ENCODE results near the gene ARV1.
"Not testable (repeated sequence)": the region's sequence is repeated elsewhere in the genome, so short reads cannot be mapped to it uniquely, and the experiment has no call there.

Gene ARV1

DNA sequence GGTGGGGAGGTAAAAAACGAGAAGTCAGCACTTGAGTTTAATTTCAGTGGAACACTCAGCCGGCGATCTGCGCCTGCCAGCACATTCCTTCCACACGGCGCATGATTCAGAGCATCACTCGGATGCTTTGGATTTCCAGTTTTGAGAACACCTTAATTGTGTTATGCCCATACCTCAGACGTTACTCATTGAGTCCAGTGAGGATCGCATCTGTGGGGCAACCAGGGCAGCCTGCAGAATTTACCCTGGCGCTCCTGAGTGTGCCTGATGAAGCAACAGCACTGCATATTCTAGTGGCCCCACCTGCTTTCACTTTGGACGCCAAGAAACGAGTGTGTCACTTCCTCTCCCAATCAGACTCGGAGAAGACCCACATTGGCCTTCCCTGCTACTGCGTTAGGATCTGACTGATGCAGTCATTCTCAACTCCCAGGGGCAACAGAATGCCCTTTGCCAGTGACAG, 41.3 kb downstream of the ARV1 start:
- no peak for DNase-seq

DNA sequence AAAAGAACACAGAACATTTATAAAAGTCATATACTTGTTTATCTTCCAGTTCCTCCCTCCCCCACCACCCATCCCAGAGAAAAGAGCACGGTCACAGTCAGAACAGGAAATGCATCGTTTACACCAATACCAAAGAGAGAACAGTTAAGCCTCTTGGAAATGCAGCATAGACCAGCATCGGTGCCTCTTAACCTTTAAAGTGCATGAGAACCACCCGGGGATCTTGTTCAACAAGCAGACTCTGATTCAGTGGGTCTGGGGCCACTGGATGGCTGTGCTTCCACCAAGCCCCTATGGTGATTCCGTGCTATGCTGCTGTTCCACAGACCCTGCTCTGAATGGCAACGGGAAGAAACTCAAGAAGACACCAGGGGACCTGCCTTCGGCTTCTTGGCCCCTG, 41.9 kb downstream of the ARV1 start:
- no peak for DNase-seq

DNA sequence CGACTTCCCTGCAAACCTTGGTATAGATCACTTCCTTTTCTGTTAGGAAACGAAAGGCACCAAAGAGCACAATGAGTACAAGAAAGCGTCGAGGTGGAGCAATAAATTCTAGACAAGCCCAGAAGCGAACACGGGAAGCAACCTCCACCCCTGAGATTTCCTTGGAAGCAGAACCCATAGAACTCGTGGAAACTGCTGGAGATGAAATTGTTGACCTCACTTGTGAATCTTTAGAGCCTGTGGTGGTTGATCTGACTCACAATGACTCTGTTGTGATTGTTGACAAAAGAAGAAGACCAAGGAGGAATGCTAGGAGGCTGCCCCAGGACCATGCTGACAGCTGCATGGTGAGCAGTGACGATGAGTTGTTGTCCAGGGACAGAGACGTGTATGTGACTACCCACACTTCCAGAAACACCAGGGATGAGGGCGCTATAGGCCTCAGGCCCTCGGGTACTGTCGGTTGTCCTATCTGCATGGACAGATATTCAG, 42.7 kb downstream of the ARV1 start:
- DNase-seq: no peak

DNA sequence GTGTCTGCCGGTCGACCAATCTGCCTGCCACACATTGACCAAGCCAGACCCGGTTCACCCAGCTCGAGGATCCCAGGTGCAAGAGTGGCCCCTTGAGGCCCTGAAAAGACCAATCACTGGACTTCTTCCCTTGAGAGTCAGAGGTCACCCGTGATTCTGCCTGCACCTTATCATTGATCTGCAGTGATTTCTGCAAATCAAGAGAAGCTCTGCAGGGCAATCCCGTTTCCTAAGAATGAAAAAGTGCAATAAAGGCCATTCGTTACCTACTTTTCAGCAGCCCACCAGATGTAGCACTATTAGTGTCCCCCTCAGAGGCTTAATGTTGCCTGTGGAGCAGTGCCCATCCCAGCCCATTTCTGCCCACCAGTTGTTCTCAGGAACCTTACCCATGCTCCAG, 43.6 kb downstream of the ARV1 start:
- DNase-seq: not testable (repeated sequence)

DNA sequence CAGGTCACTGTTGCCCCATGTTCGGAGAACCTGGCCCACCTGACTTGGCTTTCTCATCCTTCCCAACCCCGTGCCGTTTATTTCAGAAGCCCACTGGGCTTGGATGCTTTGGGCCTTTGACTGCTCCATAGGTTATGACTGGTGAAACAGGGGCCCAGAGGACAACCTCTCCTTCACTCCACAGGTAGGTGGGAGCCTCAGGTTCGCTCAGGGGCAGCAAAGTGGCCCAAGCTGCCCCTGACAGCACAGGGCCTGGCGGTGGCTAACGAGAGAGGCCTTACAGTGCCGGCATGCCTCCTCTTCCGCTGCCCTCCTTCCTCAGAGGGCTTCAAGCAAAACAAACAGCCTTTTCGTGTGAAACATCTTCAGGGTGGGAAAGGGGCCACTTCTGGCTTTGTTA, 44.3 kb downstream of the ARV1 start:
- DNase-seq: no peak

DNA sequence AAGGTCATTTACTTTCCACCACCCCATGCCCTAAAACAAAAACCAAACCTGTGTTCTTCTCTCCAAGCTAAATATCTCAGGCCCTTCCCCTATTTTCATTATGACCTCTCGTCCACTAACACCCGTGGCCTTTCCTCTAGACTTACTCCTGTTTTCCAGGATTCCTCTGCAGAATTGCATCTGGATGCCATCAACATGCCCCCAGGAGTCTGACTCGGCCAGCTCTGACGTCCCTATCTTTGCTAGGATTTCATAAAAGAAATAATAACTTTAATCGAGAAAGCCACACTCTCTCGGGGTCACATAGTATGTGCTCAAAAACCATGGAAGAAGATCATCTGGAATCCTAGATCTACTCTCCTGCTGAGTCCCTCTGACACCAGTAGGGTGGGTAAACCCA, 47.7 kb downstream of the ARV1 start:
- no peak for DNase-seq

DNA sequence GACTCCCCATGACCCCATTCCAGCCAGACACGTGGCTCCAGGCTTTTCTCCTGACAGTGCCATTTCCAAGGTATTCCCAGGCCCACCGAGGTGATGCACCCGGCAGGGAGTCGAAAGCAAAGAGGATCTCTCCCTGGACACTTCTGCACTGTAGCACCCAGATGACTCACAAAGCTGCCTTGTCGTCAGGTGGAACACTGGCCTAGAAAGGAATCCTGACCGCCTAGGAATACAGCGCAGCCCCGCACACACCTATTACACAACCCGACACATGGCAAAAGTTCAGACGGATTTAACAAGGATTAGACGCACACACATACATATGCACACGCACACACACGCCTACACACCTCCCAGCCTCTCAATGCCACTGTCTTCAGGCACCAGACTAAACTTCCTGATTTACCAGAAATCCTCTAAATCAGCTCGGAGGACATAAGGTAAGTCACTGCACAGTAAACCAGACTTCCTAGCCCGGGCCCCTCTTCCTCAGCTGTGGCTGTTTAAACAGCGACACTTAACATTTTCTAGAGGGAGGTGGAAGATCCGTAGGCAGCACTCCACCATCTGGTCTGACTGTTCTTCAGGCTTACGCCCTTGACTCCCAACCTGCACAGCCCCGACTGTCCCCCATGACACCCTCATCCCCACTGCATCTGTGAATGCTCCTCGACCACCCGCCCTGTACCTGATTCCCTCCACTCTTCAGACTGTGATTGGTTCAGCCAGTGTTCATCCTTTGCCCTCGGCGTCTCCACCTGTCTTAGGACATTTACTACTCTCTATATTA, 48.4 kb downstream of the ARV1 start:
- DNase-seq: no peak

DNA sequence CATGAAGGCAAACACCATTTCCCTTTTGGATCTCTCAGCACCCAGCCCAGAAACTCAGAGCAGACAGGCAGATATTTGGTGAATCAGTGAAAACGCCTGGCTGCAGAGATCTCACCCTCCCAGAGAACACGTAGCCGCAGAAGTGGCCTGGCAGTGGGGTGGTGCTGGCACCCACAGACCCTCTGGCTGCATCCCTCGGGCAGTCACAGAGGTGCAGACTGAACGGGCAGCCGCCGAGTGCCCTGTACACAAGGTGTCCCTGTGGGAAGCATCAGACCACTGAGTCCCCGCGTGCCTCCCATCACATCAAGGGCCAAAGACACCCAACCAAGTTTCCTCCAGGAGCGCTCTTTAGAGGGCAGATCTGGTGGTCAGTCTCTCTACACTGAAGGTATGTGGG, 49.1 kb downstream of the ARV1 start:
- no peak for DNase-seq

DNA sequence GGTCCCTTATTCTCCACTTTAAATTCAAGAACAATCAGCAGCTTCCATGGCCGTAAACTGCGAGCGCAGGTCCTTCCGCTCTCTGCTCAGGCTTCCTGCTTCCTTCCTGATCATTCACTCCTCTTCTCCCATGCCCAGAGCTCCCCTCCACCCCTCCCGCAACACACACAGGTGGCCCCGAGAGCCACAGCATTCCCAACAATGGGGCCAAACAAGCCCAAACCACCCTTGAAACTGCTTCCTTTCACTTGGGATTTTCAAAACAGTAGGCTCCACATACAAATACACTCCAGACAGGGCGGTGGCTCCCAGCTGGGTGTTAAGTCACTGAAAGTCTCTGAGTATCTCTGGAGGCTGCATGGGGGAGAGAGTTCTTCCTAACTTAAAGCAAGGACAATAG, 49.8 kb downstream of the ARV1 start:
- no peak for DNase-seq

DNA sequence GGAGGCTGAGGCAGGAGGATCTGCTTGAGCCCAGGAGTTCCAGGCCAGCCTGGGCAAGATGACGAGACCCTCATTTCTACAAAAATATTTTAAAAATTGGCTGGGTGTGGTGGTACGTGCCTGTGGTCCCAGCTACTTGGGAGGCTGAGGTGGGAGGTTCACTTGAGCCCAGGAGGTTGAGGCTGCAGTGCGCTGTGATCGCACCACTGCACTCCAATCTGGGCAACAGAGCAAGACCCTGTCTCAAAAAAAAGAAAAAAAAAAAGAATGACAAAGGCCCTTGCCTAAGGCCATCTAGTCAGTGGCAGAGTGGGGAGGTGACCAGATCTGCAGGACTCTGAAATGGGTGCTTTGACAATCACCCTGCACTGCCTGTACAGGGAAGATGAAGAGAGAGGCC, 50.4 kb downstream of the ARV1 start:
- not testable (repeated sequence) for DNase-seq

DNA sequence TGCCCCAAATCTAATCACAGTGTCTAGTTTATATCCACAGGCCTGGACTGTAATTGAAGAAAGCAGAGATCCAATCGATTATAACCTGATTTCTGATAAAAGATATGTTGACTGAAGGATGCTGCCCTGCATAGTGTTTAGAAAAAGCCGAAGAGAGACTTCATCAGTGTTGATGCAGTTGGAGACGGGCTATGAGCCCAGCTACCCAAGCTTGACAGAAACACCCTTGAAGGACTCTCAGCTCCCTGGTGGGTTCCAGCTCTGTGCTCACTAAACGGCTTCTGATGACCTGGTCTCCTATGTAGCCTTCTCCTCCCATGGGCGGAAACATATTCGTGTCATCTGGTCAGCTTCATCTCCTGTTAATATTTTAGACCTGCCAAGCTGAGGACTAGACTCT, 50.9 kb downstream of the ARV1 start:
- no peak for DNase-seq

DNA sequence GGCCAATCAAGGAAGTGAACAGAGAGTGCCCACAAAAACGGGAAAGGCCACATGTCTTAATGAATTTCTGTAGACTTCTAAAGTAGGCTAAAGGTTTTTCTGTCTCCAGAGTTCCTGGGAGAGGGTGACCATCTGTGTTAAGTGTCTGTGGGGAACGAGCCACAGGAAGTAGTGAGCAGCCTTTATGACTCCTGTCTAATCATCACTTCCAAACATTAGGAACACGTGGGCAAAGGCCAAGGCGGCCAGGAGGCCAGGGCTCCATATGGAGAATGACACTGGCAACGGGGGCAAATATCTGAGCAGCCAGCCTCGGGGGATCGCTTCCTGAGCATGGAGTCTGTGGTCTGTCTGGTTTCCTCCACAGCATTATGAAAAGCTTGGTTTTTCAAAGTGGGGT, 54.1 kb downstream of the ARV1 start:
- no peak for DNase-seq

DNA sequence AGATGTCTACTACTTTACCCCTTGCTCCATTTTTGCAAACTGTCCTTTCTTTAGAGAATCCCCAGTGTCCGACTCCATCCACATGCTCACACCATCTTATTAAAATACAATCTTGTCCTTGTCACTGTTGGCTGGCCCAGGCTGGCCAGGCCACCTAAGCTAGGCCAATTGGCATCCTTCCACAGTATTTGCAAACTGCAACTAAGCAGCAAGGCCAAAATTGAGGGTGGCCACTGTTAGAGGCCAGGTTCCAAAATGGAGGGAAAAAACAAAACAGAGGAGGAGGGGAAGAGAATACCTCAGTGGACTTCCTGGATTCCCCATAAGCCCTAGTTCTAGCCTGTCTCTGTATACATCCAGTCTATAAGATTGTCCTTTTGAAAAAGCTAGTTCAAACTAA, 56.9 kb downstream of the ARV1 start:
- no peak for DNase-seq

DNA sequence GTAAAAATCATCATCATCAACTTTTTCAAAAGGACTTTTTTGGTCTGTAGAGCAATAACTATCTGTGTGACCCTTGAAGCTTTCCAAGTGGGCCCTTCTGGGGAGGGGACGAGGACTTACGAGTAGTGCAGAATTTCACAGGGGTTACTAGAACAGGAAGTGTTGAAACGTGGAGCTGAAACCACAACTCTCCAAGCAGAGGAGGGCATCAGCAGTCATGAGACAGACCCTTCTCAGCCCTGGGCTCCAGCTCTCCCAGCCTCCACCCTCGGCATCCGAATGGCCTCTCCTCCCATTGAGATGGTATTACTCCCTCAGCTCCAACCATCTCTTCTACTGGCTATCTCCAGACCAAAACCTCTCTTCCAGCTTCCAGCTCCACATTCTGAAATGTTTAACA, 57.5 kb downstream of the ARV1 start:
- no peak for DNase-seq

DNA sequence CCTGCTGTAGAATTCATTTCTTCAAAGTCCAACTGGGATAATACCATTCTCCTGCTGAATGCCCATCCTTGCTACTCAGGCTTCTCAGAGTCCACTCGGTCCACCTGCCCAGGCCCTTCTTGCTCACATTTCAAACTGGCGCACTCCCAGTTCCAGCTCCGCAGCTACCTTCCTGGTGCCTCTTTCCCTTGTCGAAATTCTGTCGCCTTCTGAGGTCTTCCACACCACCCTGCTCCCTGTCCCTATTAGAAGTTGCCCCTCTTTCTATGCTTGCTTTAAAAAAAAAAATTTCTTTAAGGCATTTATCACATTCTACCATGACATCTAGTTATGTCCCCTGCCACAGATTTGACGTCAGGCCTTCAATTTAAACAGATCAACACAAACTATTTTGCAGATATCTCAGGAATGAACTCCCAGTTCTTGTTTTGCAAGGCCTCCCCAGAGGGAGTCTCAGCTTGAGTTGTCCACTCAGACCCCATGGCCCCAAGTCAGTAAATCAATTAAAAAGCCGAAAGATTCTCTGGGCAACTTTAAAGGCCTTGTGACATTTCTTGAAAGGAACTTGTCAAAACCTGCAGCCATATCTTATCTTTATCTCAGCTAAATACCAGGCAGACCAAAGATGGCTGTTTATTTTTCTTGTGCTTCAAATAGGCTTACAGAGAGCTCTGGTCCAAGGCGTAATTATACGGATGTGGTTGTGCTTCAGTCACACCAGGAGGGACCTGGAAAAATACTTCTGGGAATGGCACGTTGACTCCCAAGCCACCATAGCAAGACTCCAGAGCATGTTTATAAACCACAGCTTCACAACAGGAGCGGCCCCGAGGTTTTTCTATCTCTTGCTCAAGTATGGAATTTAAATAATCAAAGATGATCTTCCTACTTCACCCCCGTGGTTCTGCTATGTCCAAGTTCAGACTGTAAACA, 59.0 kb downstream of the ARV1 start:
- no peak for DNase-seq

DNA sequence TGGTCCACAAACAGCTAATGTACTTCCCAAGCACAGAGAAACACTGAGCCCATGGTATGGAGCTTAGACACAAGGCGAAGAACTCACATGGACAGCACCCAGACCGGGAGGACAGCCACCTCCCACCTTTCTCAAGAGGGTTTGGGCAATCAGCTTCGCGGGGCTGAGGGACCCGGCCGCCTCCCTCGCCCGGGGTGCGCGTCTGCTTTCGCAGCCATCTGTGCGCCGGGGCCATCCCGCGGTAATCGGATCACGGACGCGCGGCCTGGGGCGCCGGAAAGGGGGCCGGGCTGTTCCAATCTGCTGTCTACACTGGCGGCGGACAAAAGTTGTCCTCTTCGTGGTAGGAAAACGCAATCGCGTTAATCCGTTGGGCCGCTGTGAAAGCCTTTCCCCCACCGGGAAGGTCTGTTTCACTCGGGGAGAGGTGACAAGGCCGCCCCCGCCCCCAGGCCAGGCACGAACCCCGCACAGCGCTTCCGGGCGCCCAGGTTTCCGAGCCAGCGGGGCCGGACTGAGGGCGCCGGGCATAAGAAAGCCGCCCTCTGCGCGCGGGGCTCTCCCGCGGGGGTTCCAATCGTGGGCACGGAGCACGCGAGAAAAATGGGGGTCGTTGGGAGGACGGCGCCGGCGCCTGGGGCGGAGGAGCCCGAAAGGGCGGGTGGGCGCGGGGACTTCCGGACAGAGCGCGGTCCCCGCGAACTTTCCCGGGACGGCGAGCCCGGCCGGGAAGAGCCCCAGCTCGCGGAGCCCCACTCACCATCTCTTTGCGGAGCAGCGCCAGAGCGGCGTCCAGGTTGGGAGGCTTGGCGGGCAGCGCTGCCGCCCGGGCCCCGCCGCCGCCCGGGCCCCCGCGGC, 60.5 kb downstream of the ARV1 start:
- peak; percentile 51 to 62 for DNase-seq

DNA sequence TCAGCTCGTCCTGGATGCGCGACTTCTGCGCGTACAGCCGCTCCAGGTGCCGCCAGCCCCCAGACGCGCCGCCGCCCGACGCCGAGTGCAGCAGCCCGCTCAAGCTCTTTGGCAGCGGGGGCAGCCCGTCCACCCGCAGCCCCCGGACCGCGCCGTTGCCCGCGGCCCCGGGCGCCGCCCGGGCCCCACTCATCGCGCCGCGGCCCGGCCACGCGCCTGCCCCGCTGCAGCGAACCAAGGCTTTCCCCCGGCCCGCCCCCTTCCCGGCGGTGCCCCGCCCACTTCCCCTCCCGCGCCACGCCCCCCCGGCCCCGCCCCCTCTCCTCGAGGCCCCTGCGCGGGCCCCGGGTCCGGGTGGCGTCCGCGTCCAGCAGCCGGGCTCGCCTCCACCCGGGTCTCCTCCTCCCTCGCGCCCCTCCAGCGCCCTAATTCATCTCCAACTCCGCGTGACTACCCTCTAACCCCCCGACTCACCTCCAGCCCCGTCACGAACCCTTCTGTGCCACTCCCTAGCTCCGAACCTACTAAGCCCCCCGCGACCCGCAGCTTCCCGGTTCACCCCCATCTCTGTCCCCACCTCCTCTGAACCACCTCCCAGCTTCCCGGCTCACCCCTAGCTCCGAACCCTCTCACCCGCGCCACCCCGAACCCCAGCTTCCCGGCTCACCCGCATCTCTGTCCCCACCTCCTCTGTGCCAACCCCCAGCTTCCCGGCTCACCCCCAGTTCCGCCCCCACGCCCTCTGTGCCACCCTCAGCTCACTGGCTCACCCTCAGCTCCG, 61.3 kb downstream of the ARV1 start, which contains the start of gene FAM89A:
TSS of gene FAM89A (minus strand) at position 236 of the 781 bp plus-strand sequence. CDS start at position 193, 43 bp downstream.
- DNase-seq: peak; percentile 78 to 80

DNA sequence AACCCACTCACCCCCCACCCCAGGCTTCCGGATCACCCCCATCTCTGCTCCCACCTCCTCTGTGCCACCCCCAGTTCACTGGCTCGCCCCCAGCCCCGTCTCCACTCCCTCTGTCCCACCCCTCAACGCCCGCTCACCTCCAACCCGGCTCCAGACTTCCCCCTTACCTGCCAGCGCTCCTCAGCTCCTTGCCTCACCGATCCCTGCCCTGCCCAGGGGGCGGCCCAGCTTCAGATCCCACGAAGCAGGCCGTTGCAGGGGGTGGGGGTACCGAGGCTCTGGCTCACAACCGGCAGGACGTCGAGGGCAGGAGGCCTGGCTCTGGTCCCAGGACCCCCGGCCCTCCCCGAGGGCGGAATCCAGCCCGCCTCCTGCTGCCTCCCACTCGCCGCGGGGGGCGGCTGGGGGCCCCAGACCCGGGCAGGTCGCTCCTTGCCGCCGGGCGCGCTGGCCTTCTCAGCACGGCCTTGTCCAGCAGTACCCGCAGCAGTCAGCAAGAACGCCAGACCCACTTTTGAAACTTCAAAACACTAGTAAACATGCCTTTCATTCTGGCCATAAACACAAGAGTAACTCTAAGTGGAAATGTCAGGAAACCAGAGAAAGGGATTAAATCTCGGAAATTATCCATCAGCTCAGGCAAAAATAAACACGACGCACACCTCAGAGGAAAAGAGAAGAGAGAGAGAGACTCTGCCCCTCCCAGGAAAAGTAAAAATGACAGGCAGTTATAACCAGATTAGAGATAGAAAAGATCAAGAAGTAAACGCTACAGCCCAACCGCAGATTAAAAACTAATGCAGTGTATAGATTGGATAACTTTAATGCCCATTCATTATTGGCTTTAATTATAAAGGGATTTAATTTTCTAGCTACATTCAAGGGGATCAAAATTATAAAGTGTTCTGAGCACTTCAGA, 62.2 kb downstream of the ARV1 start:
- DNase-seq: no peak

DNA sequence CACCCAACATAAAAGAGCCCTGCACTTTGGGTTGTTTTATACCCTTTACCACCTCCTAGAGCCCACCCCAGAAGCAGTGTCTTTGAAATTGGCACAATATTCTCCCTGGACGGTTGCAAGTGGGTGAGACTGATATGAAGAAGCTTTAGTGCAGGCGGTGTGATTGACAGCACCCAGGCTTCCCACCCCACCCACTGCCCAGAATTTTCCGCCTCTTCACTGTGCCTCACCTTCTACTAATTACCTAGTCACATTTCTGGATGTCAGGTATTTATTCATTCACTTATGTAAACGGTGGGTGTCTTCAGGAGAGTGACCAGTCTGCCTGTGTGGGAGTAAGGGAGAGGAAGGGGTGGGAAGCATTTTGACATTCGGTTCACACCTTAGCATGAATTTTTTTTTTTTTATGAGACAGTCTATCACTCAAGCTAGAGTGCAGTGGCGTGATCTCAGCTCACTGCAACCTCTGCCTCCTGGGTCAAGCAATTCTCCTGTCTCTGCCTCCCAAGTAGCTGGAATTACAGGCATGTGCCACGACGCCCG, 62.9 kb downstream of the ARV1 start:
- no peak for DNase-seq

DNA sequence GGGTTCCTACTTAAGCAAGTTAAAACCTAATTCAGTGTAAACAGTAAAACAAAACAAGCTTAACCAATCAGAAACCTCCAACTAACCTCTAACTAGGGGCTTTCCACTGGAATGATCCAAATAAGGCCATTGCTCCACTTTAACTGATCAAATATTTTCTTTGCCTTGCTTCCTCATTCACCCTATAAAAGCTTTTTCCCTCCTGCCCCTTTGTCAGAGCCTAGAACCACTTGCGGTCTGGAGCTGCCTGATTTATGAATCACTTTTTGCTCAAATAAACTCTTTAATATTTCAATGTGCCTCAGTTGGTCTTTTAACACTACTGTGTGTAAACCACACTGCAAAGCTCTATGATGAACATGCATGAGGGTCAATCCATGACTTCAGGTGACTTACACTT, 65.7 kb downstream of the ARV1 start:
- DNase-seq: no peak
